T-helper 17 cell (primary cell): ENCODE measurements around the gene GARIN5B. TPM values are rescaled to one million over a fixed set of nuclear protein-coding genes. Genes with fewer than 3 reads are reported as not detected.
A peak's percentile ranks its signal among the peaks of the same experiment; 100 is the strongest.

Source experiments
- ATAC-seq: fragments of 150-1000 bp; cut with Tn5 transposase; 2 replicates; pipeline ENCODE4 v1.10.0; 2021; ENCODE audit warnings: mild to moderate bottlenecking, moderate library complexity
- DNase-seq, 3 donors: peaks; one replicate each; pipeline versions ENCODE4 v3.0.0 to v3.0.0-alpha.2; 2020 to 2021
- H3K9me3 ChIP-seq: one replicate; pipeline ENCODE4 v1.7.0; 2013; ENCODE audit warnings: low read length, mild to moderate bottlenecking; ENCODE audit not compliant: control insufficient read depth, poor library complexity, severe bottlenecking
- H3K27ac Mint-ChIP-seq: one replicate; pipeline ENCODE4 v1.8.0; 2022; ENCODE audit warnings: mild to moderate bottlenecking, moderate library complexity, mixed read lengths
- H3K27me3 Mint-ChIP-seq: one replicate; pipeline ENCODE4 v1.8.0; 2022; ENCODE audit warnings: mixed read lengths
- H3K36me3 Mint-ChIP-seq: one replicate; pipeline ENCODE4 v1.8.0; 2022; ENCODE audit warnings: low read depth, mixed read lengths
- H3K4me1 Mint-ChIP-seq: one replicate; pipeline ENCODE4 v1.8.0; 2022; ENCODE audit warnings: mild to moderate bottlenecking, mixed read lengths
- H3K4me3 Mint-ChIP-seq: one replicate; pipeline ENCODE4 v1.8.0; 2022; ENCODE audit warnings: mild to moderate bottlenecking, moderate library complexity, mixed read lengths
- total RNA-seq, 4 donors: library from RNA in 2 of 4; stranded (reverse) in 2 of 4; gene quantifications; one replicate each; pipeline ENCODE4 v1.2.3 and lab custom pipeline; 2022 to 2026

GARIN5B gene
- total RNA-seq, 2 donors from 2014 or later = 0.07 TPM; not detected in 1

DNA sequence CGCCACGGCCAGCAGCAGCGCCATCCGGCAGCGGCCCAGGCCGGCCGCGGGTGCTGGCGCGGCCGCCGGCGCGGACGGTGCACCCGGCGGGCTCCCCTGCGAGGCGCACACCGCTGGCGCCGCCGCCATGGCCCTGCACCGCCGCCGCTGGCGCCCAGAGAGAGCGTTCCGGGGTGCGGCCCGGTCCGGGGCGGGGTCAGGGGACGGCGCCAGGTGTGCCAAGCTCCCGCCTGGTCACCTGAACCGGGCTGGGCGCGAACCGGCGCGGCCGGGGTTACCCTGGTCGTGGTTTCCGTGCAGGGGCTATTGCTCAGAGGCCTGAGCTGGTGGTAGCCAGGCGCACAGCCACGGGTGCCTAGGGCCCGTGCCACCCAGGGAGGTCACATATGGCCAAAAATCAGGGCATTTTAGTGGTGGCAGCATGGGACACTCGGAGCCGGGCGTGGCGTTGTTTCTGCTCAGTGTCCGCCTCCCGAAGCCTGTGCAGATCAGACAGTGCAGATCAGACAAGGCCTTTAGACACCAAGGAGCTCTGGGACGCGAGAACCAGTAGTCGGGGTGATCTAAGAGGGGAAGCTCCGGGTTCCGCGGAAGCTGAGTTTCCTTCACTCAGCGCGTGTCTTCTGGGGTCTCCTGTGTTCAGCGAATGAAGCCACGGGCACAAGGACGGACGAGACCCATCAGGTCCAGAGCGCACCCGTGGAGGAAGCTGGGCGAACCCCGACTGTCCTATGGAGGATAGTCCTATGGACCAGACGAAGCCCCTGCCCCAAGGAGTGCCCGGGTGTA is 21.3 kb upstream of the GARIN5B start, which contains the start of gene TMEM238:
TSS of gene TMEM238 (minus strand) at position 162 of the 789 bp plus-strand sequence. CDS start at position 129, 33 bp downstream.
- H3K27ac Mint-ChIP-seq = peak within 1 kb of the TSS; percentile 100
- peaks cover 48% of the 10 kb centered on the region for H3K4me1 Mint-ChIP-seq
- H3K36me3 Mint-ChIP-seq = peaks cover 7% of the 10 kb centered on the region
- no peaks in the 10 kb centered on the region for H3K9me3 ChIP-seq
- peaks cover 5% of the 10 kb centered on the region for H3K27me3 Mint-ChIP-seq
- no peak for ATAC-seq
- peak in 2 of 3 donors; percentile 27 to 35 for DNase-seq
- H3K4me3 Mint-ChIP-seq = peak within 1 kb of the TSS; percentile 100

GRCh38 chr19:55383279-55384130 is 20.4 kb upstream of the GARIN5B start:
- peaks cover 8% of the 10 kb centered on the region for H3K36me3 Mint-ChIP-seq
- H3K27ac Mint-ChIP-seq = peak overlapping the region; percentile 65
- H3K9me3 ChIP-seq = no peaks in the 10 kb centered on the region
- peaks cover 44% of the 10 kb centered on the region for H3K4me1 Mint-ChIP-seq
- DNase-seq = peak; percentile 25 to 28 (median 25)
- peaks cover 5% of the 10 kb centered on the region for H3K27me3 Mint-ChIP-seq
- ATAC-seq = peak; percentile 1
- H3K4me3 Mint-ChIP-seq = peak overlapping the region; percentile 100

GRCh38 chr19:55382522-55383054 is 19.5 kb upstream of the GARIN5B start:
- Mint-ChIP-seq H3K4me3 (peak overlapping the region; percentile 100), H3K27me3 (peaks cover 5% of the 10 kb centered on the region), H3K27ac (peak overlapping the region; percentile 65), H3K4me1 (peaks cover 41% of the 10 kb centered on the region), H3K36me3 (peaks cover 8% of the 10 kb centered on the region)
- DNase-seq (no peak), ATAC-seq (no peak)
- H3K9me3 ChIP-seq = no peaks in the 10 kb centered on the region

- ATAC-seq (no peak), DNase-seq (no peak)
- peaks cover 8% of the 10 kb centered on the region for H3K36me3 Mint-ChIP-seq
- H3K4me1 Mint-ChIP-seq = peaks cover 38% of the 10 kb centered on the region
- no peaks in the 10 kb centered on the region for H3K9me3 ChIP-seq
- H3K27ac Mint-ChIP-seq = peak overlapping the region; percentile 65
- peak overlapping the region; percentile 100 for H3K4me3 Mint-ChIP-seq
- peaks cover 5% of the 10 kb centered on the region for H3K27me3 Mint-ChIP-seq
Measured at GRCh38 chr19:55382013-55382412, 19.0 kb upstream of the GARIN5B start.

GRCh38 chr19:55379174-55379573 is 16.1 kb upstream of the GARIN5B start:
- no peak for ATAC-seq
- DNase-seq = no peak
- Mint-ChIP-seq H3K36me3 (peaks cover 2% of the 10 kb centered on the region), H3K27me3 (peaks cover 5% of the 10 kb centered on the region), H3K27ac (no peak overlapping the region), H3K4me3 (no peak overlapping the region), H3K4me1 (peaks cover 24% of the 10 kb centered on the region)
- no peaks in the 10 kb centered on the region for H3K9me3 ChIP-seq

DNA sequence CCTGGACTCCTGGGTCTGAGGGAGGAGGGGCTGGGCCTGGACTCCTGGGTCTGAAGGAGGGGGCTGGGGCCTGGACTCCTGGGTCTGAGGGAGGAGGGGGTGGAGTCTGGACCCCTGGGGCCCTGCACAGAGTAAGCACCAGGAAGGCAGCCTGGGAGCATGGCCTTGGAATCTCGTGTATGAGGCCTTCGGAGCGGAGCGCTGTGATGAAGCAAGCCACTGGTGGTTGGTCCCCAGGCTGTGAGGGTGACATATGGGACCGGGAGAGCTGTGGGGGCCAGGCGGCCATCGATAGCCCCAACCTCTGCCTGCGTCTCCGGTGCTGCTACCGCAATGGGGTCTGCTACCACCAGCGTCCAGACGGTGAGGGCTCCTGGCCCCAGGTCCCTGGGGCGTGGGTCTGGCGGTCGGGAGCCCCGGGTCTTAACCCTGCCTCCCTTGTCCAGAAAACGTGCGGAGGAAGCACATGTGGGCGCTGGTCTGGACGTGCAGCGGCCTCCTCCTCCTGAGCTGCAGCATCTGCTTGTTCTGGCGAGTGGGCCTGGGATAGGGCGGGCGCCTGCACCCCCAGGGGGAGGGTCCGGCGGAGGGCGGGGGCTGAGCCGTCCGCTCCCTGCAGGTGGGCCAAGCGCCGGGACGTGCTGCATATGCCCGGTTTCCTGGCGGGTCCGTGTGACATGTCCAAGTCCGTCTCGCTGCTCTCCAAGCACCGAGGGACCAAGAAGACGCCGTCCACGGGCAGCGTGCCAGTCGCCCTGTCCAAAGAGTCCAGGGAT is 14.5 kb upstream of the GARIN5B start:
- DNase-seq (no peak), ATAC-seq (no peak)
- H3K36me3 Mint-ChIP-seq = peaks cover 6% of the 10 kb centered on the region

GRCh38 chr19:55376241-55376933 is 13.3 kb upstream of the GARIN5B start, which contains the start of gene TMEM190:
TMEM190 (plus strand) TSS chr19:55376826; CDS start chr19:55376854, 28 bp downstream.
- peaks cover 10% of the 10 kb centered on the region for H3K4me1 Mint-ChIP-seq
- peaks cover 8% of the 10 kb centered on the region for H3K36me3 Mint-ChIP-seq
- peaks cover 24% of the 10 kb centered on the region for H3K27me3 Mint-ChIP-seq
- no peak within 1 kb of the TSS for H3K4me3 Mint-ChIP-seq
- no peaks in the 10 kb centered on the region for H3K9me3 ChIP-seq
- ATAC-seq (no peak), DNase-seq (no peak)
- H3K27ac Mint-ChIP-seq = peak within 1 kb of the TSS; percentile 41

More for the DNA sequence above, 14.5 kb upstream of the GARIN5B start:
- Mint-ChIP-seq H3K27ac (no peak overlapping the region), H3K4me1 (peaks cover 21% of the 10 kb centered on the region), H3K4me3 (no peak overlapping the region), H3K27me3 (peaks cover 13% of the 10 kb centered on the region)
- H3K9me3 ChIP-seq = no peaks in the 10 kb centered on the region

GRCh38 chr19:55373993-55374757 is 11.1 kb upstream of the GARIN5B start:
- no peaks in the 10 kb centered on the region for H3K9me3 ChIP-seq
- H3K4me3 Mint-ChIP-seq = peak overlapping the region; percentile 57
- ATAC-seq (no peak), DNase-seq (no peak)
- H3K4me1 Mint-ChIP-seq = peaks cover 15% of the 10 kb centered on the region
- peaks cover 40% of the 10 kb centered on the region for H3K27me3 Mint-ChIP-seq
- H3K36me3 Mint-ChIP-seq = peaks cover 15% of the 10 kb centered on the region
- no peak overlapping the region for H3K27ac Mint-ChIP-seq

GRCh38 chr19:55373306-55373992 is 10.4 kb upstream of the GARIN5B start:
- Mint-ChIP-seq H3K27ac (no peak overlapping the region), H3K36me3 (peaks cover 15% of the 10 kb centered on the region), H3K27me3 (peaks cover 40% of the 10 kb centered on the region)

DNA sequence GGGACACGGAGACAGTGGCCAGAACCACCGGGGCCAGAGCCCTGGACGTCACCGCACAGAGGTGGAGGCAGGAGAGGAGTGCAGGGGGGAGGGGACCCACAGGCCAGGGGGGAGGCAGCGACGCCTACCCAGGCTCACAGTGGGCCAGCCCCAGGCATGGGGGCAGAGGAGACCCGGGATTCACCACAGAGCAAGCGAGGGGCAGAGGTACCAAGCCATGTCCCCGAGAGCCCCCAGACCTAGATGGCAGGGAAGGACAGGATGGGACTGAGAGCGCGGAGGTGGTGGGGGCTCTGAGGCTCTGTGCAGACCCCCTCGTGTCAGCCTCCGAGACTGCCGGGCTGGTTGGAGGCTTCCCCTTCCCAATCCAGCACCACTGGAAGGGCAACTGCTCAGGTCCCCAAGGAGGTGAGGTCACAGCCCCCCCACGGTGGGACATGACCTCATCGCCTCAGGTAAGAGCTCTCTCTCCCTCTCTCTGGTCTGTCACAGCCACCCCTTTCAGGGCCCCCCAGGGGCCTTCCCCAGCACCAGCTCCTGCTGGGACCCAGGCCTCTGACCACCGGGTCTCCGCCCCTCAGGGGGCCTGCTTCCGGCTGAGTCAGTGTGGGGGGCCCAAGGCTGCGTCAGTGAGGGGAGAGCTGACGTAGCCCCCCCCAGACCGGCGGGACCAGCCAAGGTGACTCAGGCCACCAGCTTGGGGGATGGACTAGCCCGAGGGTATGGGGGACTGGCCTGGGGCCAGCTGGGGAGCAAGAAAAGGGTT is 9.4 kb upstream of the GARIN5B start:
- Mint-ChIP-seq H3K4me3 (no peak overlapping the region), H3K27ac (no peak overlapping the region), H3K27me3 (peaks cover 45% of the 10 kb centered on the region), H3K36me3 (peaks cover 15% of the 10 kb centered on the region), H3K4me1 (peaks cover 15% of the 10 kb centered on the region)
- no peaks in the 10 kb centered on the region for H3K9me3 ChIP-seq
- DNase-seq (no peak), ATAC-seq (no peak)

More at GRCh38 chr19:55373306-55373992, 10.4 kb upstream of the GARIN5B start:
- H3K4me3 Mint-ChIP-seq = peak overlapping the region; percentile 57
- peaks cover 15% of the 10 kb centered on the region for H3K4me1 Mint-ChIP-seq
- ATAC-seq (no peak), DNase-seq (no peak)
- H3K9me3 ChIP-seq = no peaks in the 10 kb centered on the region
